H1 (cell line): ENCODE results near the gene SAPCD1. TPM values are rescaled to one million over a fixed set of nuclear protein-coding genes. Genes with fewer than 3 reads are reported as not detected.

Experiments used
- CHD1 ChIP-seq: IDR thresholded peaks from 2 replicates; pipeline ENCODE4 v1.6.1; 2012; ENCODE audit warnings: low read depth, low read length, improper control_type of control experiment
- CHD2 ChIP-seq: IDR thresholded peaks from 2 replicates; pipeline ENCODE4 v1.6.1; 2012; ENCODE audit warnings: low read length, improper control_type of control experiment
- CHD7 ChIP-seq: fragments of 300-600 bp; sonication (generic); IDR thresholded peaks from 2 replicates; pipeline ENCODE4 v1.7.1; 2012; ENCODE audit warnings: low read length, moderate library complexity, mild to moderate bottlenecking, inconsistent platforms; ENCODE audit not compliant: insufficient replicate concordance
- CTCF ChIP-seq, 3 experiments: IDR thresholded peaks; 1 replicate in 2 of 3; 2 replicates in 1 of 3; pipeline versions ENCODE4 v1.5.1 to v1.6.1; 2011; ENCODE audit warnings: low read length in 3 of 3, mild to moderate bottlenecking in 3 of 3, inconsistent platforms in 2 of 3, low read depth in 1 of 3, moderate library complexity in 1 of 3; ENCODE audit not compliant: insufficient read depth in 1 of 3; ENCODE audit errors: control extremely low read depth in 1 of 3
- MAX ChIP-seq: IDR thresholded peaks from 2 replicates; pipeline ENCODE4 v1.6.1; 2012; ENCODE audit warnings: inconsistent platforms
- POLR2AphosphoS5 ChIP-seq: IDR thresholded peaks from 2 replicates; pipeline ENCODE4 v1.6.1; 2011; ENCODE audit warnings: low read depth, low read length
- RXRA ChIP-seq: IDR thresholded peaks from 2 replicates; pipeline ENCODE4 v1.6.1; 2011; ENCODE audit warnings: low read depth, mild to moderate bottlenecking, low read length, moderate library complexity; ENCODE audit not compliant: insufficient read depth
- polyA plus RNA-seq, 7 experiments: library from polyadenylated mRNA; depleted of rRNA in 3 of 7; stranded (reverse) in 5 of 7; unstranded in 2 of 7; fragments of >200 nt in 5 of 7; fragments of 200-250 nt in 2 of 7; gene quantifications; 1 replicate in 5 of 7; 2 replicates in 1 of 7; 4 replicates in 1 of 7; pipeline versions ENCODE4 v1.2.1 to v1.2.3, GENCODE V29; 2011 to 2013; ENCODE audit warnings: missing spikeins in 2 of 7, mixed read lengths in 2 of 7
- total RNA-seq: library from RNA; stranded (reverse); fragmentation: NEBNext Ultra II Directional; extraction: Animal tissue kit (Norgen Biotek cat#: 25700); gene quantifications from 2 replicates; pipeline ENCODE4 v1.2.1, GENCODE V29; 2021

Gene SAPCD1
- total and polyA plus RNA-seq, 2 of the 8 experiments (the other 6 are each of a cell fraction or from before 2014, with no cell fraction given): 3.1 to 5.9 TPM

GRCh38 chr6:31717499-31718222 is 44.8 kb upstream of the SAPCD1 start (continued):
- TF ChIP-seq RXRA (no peak), CHD2 (no peak), CHD1 (no peak), MAX (peak; percentile 83), POLR2AphosphoS5 (no peak), CTCF (IDR thresholded peaks at IDR 0.05; ENCODE audit: control extremely low read depth in 1 of 3, insufficient read depth in 1 of 3, low read depth in 1 of 3, low read length in 3 of 3) (peak; percentile 52 to 74 (median 72); a peak in 3 of 4 replicates), CHD7 (no peak)
